ENCODE measurements around the gene HMGN3. TPM values are rescaled to one million over a fixed set of nuclear protein-coding genes. Genes with fewer than 3 reads are reported as not detected.

The HMGN3 gene
- total RNA-seq, 1 experiment from 2014 or later, result 151 TPM

DNA sequence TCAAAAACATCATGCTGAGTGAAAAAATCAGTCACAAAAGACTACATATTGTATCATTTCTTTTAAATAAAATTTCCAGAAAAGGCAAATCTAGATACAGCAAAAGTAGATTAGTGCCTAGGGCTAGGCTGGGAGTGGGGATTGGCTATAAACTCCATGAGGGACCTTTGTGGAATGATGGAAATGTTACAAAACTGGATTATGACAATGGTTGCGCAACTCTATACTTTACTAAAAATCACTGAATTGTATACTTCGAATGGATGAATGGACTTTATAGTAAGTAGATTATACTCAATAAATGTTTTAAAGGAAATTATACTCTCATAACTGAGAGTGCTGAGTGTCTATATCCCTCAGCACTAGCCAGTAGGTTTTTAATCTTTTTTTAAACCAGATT is 4.3 kb downstream of the HMGN3 start (continued):
- TF ChIP-seq, protein P1, sequence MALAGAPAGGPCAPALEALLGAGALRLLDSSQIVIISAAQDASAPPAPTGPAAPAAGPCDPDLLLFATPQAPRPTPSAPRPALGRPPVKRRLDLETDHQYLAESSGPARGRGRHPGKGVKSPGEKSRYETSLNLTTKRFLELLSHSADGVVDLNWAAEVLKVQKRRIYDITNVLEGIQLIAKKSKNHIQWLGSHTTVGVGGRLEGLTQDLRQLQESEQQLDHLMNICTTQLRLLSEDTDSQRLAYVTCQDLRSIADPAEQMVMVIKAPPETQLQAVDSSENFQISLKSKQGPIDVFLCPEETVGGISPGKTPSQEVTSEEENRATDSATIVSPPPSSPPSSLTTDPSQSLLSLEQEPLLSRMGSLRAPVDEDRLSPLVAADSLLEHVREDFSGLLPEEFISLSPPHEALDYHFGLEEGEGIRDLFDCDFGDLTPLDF (CRISPR knock-in tag; IDR thresholded peaks at IDR 0.05), result no peak
- no peak for TF ChIP-seq RELA (CRISPR knock-in tag; IDR thresholded peaks at IDR 0.05; ENCODE audit: borderline replicate concordance)

DNA sequence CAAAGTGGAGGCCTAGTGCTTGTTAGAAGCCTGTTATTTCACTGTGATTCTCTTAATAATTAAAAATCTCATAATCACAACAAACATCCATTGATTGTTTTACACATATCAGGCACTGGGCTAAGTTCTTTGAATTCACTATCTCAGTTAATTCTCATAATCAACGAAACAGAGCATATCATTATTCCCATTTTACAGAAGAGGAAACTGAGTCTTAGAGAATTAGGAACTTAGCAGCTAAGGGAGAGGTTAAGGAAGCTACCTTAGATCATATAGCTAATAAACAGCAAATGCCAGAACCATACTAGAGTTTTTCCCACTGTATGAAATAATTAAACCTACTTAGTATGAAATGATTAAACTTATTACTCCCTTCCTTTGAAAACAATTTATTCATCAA is 7.0 kb downstream of the HMGN3 start:
- ATAC-seq (no peak), DNase-seq (ENCODE audit: low spot score) (no peak)
- no peak overlapping the region for H3K27ac Mint-ChIP-seq

More for the DNA sequence above, 7.0 kb downstream of the HMGN3 start:
- no peaks in the 10 kb centered on the region for H3K9me3 Mint-ChIP-seq
- ChIA-PET CTCF (no interaction called here), POLR2A (no interaction called here)
- peaks cover 41% of the 10 kb centered on the region for H3K4me1 Mint-ChIP-seq
- no peak overlapping the region for H3K4me3 Mint-ChIP-seq
- peaks cover 12% of the 10 kb centered on the region; the same call in 1 of the 2 replicates for H3K36me3 Mint-ChIP-seq
- no peaks in the 10 kb centered on the region for H3K27me3 Mint-ChIP-seq (ENCODE audit: low read depth)
- no peak for TF ChIP-seq ETV6 (CRISPR knock-in tag; IDR thresholded peaks at IDR 0.05)
- no peak for TF ChIP-seq KAT7 (CRISPR knock-in tag; IDR thresholded peaks at IDR 0.05; ENCODE audit: borderline replicate concordance)
- TF ChIP-seq AFF4 (CRISPR knock-in tag; IDR thresholded peaks at IDR 0.05; ENCODE audit: borderline replicate concordance), result no peak
- no peak for TF ChIP-seq TP53 (CRISPR knock-in tag; IDR thresholded peaks at IDR 0.05)
- TF ChIP-seq, protein P2, sequence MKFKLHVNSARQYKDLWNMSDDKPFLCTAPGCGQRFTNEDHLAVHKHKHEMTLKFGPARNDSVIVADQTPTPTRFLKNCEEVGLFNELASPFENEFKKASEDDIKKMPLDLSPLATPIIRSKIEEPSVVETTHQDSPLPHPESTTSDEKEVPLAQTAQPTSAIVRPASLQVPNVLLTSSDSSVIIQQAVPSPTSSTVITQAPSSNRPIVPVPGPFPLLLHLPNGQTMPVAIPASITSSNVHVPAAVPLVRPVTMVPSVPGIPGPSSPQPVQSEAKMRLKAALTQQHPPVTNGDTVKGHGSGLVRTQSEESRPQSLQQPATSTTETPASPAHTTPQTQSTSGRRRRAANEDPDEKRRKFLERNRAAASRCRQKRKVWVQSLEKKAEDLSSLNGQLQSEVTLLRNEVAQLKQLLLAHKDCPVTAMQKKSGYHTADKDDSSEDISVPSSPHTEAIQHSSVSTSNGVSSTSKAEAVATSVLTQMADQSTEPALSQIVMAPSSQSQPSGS (CRISPR knock-in tag; IDR thresholded peaks at IDR 0.05; ENCODE audit: borderline replicate concordance, low read depth), result no peak
- TF ChIP-seq ZNF232 (CRISPR knock-in tag; IDR thresholded peaks at IDR 0.05), result no peak
- TF ChIP-seq, protein P3, sequence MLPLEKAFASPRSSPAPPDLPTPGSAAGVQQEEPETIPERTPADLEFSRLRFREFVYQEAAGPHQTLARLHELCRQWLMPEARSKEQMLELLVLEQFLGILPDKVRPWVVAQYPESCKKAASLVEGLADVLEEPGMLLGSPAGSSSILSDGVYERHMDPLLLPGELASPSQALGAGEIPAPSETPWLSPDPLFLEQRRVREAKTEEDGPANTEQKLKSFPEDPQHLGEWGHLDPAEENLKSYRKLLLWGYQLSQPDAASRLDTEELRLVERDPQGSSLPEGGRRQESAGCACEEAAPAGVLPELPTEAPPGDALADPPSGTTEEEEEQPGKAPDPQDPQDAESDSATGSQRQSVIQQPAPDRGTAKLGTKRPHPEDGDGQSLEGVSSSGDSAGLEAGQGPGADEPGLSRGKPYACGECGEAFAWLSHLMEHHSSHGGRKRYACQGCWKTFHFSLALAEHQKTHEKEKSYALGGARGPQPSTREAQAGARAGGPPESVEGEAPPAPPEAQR (CRISPR knock-in tag; IDR thresholded peaks at IDR 0.05), result no peak
- TF ChIP-seq PRDM15 (CRISPR knock-in tag; IDR thresholded peaks at IDR 0.05), result no peak
- no peak for TF ChIP-seq SMAD4 (CRISPR knock-in tag; IDR thresholded peaks at IDR 0.05)
- TF ChIP-seq FOXK1 (CRISPR knock-in tag; IDR thresholded peaks at IDR 0.05), result no peak
- no peak for TF ChIP-seq RELA (CRISPR knock-in tag; IDR thresholded peaks at IDR 0.05; ENCODE audit: borderline replicate concordance)
- TF ChIP-seq ZBTB21 (CRISPR knock-in tag; IDR thresholded peaks at IDR 0.05; ENCODE audit: borderline replicate concordance), result no peak
- no peak for TF ChIP-seq TEAD1 (CRISPR knock-in tag; IDR thresholded peaks at IDR 0.05)
